Measurements from ENCODE around the gene EIF4G3. TPM values are rescaled to one million over a fixed set of nuclear protein-coding genes. Genes with fewer than 3 reads are reported as not detected.

Gene EIF4G3
- total and polyA plus RNA-seq, 2 donors (not counting 1 experiment from before 2014, with no cell fraction given) = 33.6 to 76.0 TPM

DNA sequence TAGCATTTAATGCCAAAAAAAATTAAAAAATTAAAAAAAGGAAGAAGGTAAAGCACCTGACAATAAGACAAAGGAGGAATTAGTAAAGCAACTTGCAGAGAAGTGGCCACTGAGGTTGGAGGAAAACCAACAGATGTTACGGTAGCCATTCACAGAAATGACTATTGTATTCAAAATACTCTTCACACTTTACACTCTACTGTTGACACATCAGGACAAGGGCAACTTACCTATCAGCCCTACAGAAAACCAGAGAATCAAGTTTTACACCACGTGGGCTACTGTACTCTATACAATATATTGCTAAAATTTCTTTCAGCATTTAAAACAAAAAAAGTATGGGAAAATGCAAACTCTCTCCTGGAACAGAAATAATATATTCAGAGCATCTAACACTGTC lies 70.0 kb downstream of the EIF4G3 start:
- intact Hi-C loops (cut with micrococcal nuclease) = no loop called here
- Mint-ChIP-seq H3K27ac (no peak overlapping the region), H3K4me3 (no peak overlapping the region), H3K9me3 (ENCODE audit: insufficient read depth) (no peaks in the 10 kb centered on the region), H3K4me1 (no peaks in the 10 kb centered on the region), H3K27me3 (no peaks in the 10 kb centered on the region)
- H4K20me1 ChIP-seq (ENCODE audit: control insufficient read depth, insufficient read depth, low read length, poor library complexity, severe bottlenecking) = no peaks in the 10 kb centered on the region
- ATAC-seq (ENCODE audit: low read depth) = no peak
- H3K27ac ChIP-seq (ENCODE audit: low read length in 2 of 2) = no peak overlapping the region
- no peaks in the 10 kb centered on the region for H3K4me1 ChIP-seq (ENCODE audit: control insufficient read depth in 2 of 2, insufficient read depth in 2 of 2, low read length in 2 of 2)
- no peak for DNase-seq
- no peak overlapping the region for H3K4me2 ChIP-seq (replicated peaks; ENCODE audit: low read depth, low read length, poor library complexity, severe bottlenecking)
- ChIA-PET POLR2A (no interaction called here), CTCF (interaction anchor here (1.7 kb wide), 1 partner anchor 88 kb away, joined by 6 read pairs; no protein-coding TSS in a partner anchor)
- H3K36me3 ChIP-seq (replicated peaks in 1 of 2; ENCODE audit: control extremely low read depth in 1 of 2, control insufficient read depth in 1 of 2, extremely low read depth in 1 of 2, insufficient read depth in 2 of 2, low read length in 1 of 2) = peaks cover 3 to 4% of the 10 kb centered on the region in 2 experiments
- peaks cover 7% of the 10 kb centered on the region for H3K79me2 ChIP-seq (ENCODE audit: control insufficient read depth, insufficient read depth, low read length)
- H3K4me3 ChIP-seq (ENCODE audit: control extremely low read depth in 1 of 5, extremely low read depth in 1 of 5, insufficient read depth in 1 of 5, low read depth in 2 of 5, low read length in 4 of 5) = no peak overlapping the region
- WGBS (ENCODE audit: insufficient coverage) = 83% methylated on average over 1 of the region's 2 CpGs
- H3K27me3 ChIP-seq (replicated peaks in 1 of 4; ENCODE audit: control extremely low read depth in 1 of 4, control insufficient read depth in 3 of 4, insufficient read depth in 4 of 4, low read length in 3 of 4) = no peaks in the 10 kb centered on the region
- TF ChIP-seq, protein P1, sequence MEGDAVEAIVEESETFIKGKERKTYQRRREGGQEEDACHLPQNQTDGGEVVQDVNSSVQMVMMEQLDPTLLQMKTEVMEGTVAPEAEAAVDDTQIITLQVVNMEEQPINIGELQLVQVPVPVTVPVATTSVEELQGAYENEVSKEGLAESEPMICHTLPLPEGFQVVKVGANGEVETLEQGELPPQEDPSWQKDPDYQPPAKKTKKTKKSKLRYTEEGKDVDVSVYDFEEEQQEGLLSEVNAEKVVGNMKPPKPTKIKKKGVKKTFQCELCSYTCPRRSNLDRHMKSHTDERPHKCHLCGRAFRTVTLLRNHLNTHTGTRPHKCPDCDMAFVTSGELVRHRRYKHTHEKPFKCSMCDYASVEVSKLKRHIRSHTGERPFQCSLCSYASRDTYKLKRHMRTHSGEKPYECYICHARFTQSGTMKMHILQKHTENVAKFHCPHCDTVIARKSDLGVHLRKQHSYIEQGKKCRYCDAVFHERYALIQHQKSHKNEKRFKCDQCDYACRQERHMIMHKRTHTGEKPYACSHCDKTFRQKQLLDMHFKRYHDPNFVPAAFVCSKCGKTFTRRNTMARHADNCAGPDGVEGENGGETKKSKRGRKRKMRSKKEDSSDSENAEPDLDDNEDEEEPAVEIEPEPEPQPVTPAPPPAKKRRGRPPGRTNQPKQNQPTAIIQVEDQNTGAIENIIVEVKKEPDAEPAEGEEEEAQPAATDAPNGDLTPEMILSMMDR (IDR thresholded peaks at IDR 0.05) = no peak
- H2AFZ ChIP-seq (ENCODE audit: insufficient read depth, low read depth, low read length, poor library complexity, severe bottlenecking) = no peak overlapping the region
- no peaks in the 10 kb centered on the region for H3K9me3 ChIP-seq (ENCODE audit: control extremely low read depth in 1 of 3, control insufficient read depth in 2 of 3, insufficient read depth in 1 of 3, low read length in 2 of 3)
- no peak overlapping the region for H3K9ac ChIP-seq (ENCODE audit: low read length)

DNA sequence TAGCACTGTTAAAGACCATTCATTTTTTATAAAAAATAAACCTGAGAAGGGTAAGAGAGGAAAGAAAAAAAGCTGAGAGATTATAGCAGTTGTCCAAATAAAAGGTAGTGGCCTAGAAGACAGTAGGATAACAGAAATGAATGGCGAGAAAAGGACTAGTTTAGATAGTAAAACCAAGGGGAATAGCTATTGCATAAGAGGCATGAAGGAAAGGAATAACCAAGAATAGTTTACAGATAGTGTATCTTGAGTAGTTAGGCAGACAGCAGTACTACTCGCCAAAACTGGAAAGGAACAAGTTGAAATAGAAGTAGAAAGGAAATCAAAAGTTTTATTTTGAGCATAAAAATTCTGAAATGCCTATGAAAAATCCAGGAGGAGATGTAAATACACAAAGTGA lies 70.5 kb downstream of the EIF4G3 start:
- Histone ChIP-seq H3K27me3 (replicated peaks in 1 of 4; ENCODE audit: control extremely low read depth in 1 of 4, control insufficient read depth in 3 of 4, insufficient read depth in 4 of 4, low read length in 3 of 4) (no peaks in the 10 kb centered on the region), H3K9ac (ENCODE audit: low read length) (no peak overlapping the region), H3K27ac (ENCODE audit: low read length in 2 of 2) (no peak overlapping the region), H3K9me3 (ENCODE audit: control extremely low read depth in 1 of 3, control insufficient read depth in 2 of 3, insufficient read depth in 1 of 3, low read length in 2 of 3) (no peaks in the 10 kb centered on the region), H3K79me2 (ENCODE audit: control insufficient read depth, insufficient read depth, low read length) (peaks cover 7% of the 10 kb centered on the region), H3K4me2 (replicated peaks; ENCODE audit: low read depth, low read length, poor library complexity, severe bottlenecking) (no peak overlapping the region), H3K4me3 (ENCODE audit: control extremely low read depth in 1 of 5, extremely low read depth in 1 of 5, insufficient read depth in 1 of 5, low read depth in 2 of 5, low read length in 4 of 5) (no peak overlapping the region), H3K36me3 (replicated peaks in 1 of 2; ENCODE audit: control extremely low read depth in 1 of 2, control insufficient read depth in 1 of 2, extremely low read depth in 1 of 2, insufficient read depth in 2 of 2, low read length in 1 of 2) (peaks cover 3 to 4% of the 10 kb centered on the region in 2 experiments), H2AFZ (ENCODE audit: insufficient read depth, low read depth, low read length, poor library complexity, severe bottlenecking) (no peak overlapping the region), H3K4me1 (ENCODE audit: control insufficient read depth in 2 of 2, insufficient read depth in 2 of 2, low read length in 2 of 2) (no peaks in the 10 kb centered on the region), H4K20me1 (ENCODE audit: control insufficient read depth, insufficient read depth, low read length, poor library complexity, severe bottlenecking) (no peaks in the 10 kb centered on the region)
- H3K4me3 Mint-ChIP-seq = no peak overlapping the region
- 100% methylated on average over 1 of the region's 2 CpGs for WGBS (ENCODE audit: insufficient coverage)
- TF ChIP-seq, protein P1 (IDR thresholded peaks at IDR 0.05) = no peak
- TF ChIP-seq EZH2 (IDR thresholded peaks at IDR 0.05; ENCODE audit: borderline replicate concordance, insufficient read depth, low read depth, low read length, poor library complexity, severe bottlenecking) = no peak
- H3K4me1 Mint-ChIP-seq = no peaks in the 10 kb centered on the region
- no peak for ATAC-seq (ENCODE audit: low read depth)
- DNase-seq = no peak
- POLR2A ChIA-PET = no interaction called here
- intact Hi-C loops (cut with micrococcal nuclease) = no loop called here
- no peaks in the 10 kb centered on the region for H3K9me3 Mint-ChIP-seq (ENCODE audit: insufficient read depth)
- CTCF ChIA-PET = no interaction called here
- no peaks in the 10 kb centered on the region for H3K27me3 Mint-ChIP-seq
- H3K27ac Mint-ChIP-seq = no peak overlapping the region
